DND-41 (cell line): ENCODE measurements around the gene TRIP10.

Source experiments
- EZH2 ChIP-seq: IDR thresholded peaks from 3 replicates; pipeline ENCODE4 v1.6.1; 2012; ENCODE audit warnings: borderline replicate concordance, low read depth, mild to moderate bottlenecking, moderate library complexity, low read length, inconsistent platforms; ENCODE audit not compliant: severe bottlenecking
- TF ChIP-seq, protein P1 (sequence below): IDR thresholded peaks from 2 replicates; pipeline ENCODE4 v1.5.1; 2012; ENCODE audit warnings: borderline replicate concordance, low read length, moderate library complexity, mild to moderate bottlenecking; ENCODE audit not compliant: poor library complexity, severe bottlenecking; ENCODE audit errors: extremely low read depth

DNA sequence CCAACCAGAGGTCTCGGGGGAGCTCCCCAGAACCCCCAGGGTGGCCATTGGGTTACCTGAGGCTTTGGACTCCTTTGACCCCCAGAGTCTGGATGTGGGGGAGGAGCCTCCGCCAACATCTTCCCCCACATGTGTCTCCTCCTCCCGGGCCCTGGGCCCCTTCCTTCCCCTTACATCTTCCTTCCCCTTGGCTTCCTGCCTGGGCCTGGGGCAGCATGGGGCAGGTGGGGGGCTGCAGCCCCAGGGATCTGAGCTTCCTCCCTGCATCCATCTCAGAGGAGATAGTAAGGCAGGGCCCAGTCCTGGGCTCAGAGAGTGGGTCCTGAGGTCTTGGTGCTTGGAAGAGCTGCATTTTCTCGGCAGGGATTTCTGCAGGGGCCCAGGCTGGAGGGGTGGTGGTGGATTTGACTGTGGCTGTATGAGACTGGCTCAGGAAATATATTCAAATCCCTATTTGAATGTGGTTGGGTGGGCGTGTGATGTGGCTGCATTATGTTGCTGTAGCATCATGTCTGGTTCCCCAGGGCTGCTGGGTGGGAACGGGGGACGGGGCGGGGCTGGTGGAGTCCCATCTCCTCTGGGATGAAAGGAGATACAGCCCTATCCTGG is 33.9 kb downstream of the TRIP10 start:
- TF ChIP-seq, protein P1, sequence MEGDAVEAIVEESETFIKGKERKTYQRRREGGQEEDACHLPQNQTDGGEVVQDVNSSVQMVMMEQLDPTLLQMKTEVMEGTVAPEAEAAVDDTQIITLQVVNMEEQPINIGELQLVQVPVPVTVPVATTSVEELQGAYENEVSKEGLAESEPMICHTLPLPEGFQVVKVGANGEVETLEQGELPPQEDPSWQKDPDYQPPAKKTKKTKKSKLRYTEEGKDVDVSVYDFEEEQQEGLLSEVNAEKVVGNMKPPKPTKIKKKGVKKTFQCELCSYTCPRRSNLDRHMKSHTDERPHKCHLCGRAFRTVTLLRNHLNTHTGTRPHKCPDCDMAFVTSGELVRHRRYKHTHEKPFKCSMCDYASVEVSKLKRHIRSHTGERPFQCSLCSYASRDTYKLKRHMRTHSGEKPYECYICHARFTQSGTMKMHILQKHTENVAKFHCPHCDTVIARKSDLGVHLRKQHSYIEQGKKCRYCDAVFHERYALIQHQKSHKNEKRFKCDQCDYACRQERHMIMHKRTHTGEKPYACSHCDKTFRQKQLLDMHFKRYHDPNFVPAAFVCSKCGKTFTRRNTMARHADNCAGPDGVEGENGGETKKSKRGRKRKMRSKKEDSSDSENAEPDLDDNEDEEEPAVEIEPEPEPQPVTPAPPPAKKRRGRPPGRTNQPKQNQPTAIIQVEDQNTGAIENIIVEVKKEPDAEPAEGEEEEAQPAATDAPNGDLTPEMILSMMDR: no peak
- TF ChIP-seq EZH2: no peak
